GM21526 (cell line): ENCODE data around the gene ASB6.
"Not testable (repeated sequence)": the region's sequence is repeated elsewhere in the genome, so short reads cannot be mapped to it uniquely, and the experiment has no call there.

Source experiments
- ATAC-seq: cut with Tn5 transposase; IDR thresholded peaks from one replicate; pipeline ENCODE4 v1.9.1; 2021; ENCODE audit warnings: moderate library complexity; ENCODE audit not compliant: unreplicated experiment, low FRiP score

The ASB6 gene

GRCh38 chr9:129646252-129646651 is 4.3 kb upstream of the ASB6 start:
- ATAC-seq: no peak

- no peak for ATAC-seq
Measured at GRCh38 chr9:129644902-129645301, 3.0 kb upstream of the ASB6 start.

- no peak for ATAC-seq
Measured at GRCh38 chr9:129644365-129644764, 2.4 kb upstream of the ASB6 start.

- no peak for ATAC-seq
Measured at GRCh38 chr9:129643706-129644105, 1.8 kb upstream of the ASB6 start.

- peak; percentile 10 for ATAC-seq
Measured at GRCh38 chr9:129640871-129641749, 841 bp downstream of the ASB6 start.

- ATAC-seq: no peak
Measured at GRCh38 chr9:129640086-129640870, 1.7 kb downstream of the ASB6 start.

- no peak for ATAC-seq
Measured at GRCh38 chr9:129639756-129640085, 2.2 kb downstream of the ASB6 start.

GRCh38 chr9:129639034-129639630 is 2.8 kb downstream of the ASB6 start:
- no peak for ATAC-seq

- ATAC-seq: no peak
Measured at GRCh38 chr9:129637673-129638439, 4.1 kb downstream of the ASB6 start.

GRCh38 chr9:129637102-129637501 is 4.8 kb downstream of the ASB6 start:
- no peak for ATAC-seq

- not testable (repeated sequence) for ATAC-seq
Measured at GRCh38 chr9:129636343-129636742, 5.6 kb downstream of the ASB6 start.

- no peak for ATAC-seq
Measured at GRCh38 chr9:129635099-129636065, 6.6 kb downstream of the ASB6 start.

GRCh38 chr9:129633848-129634247 is 8.1 kb downstream of the ASB6 start:
- no peak for ATAC-seq

GRCh38 chr9:129633207-129633606 is 8.7 kb downstream of the ASB6 start:
- ATAC-seq: no peak

GRCh38 chr9:129632460-129632859 is 9.5 kb downstream of the ASB6 start:
- ATAC-seq: no peak

- no peak for ATAC-seq
Measured at GRCh38 chr9:129631674-129632129, 10.2 kb downstream of the ASB6 start.

- ATAC-seq: no peak
Measured at GRCh38 chr9:129630967-129631673, 10.8 kb downstream of the ASB6 start.

- no peak for ATAC-seq
Measured at GRCh38 chr9:129629251-129629820, 12.6 kb downstream of the ASB6 start.
